Inflammatory macrophage (primary cell): ENCODE results near the gene LINGO3.
A peak's percentile ranks its signal among the peaks of the same experiment; 100 is the strongest.

ENCODE experiments used
- DNase-seq, 2 donors: peaks; one replicate each; pipeline ENCODE4 v3.0.0-alpha.2; 2020 to 2022

The LINGO3 gene

DNA sequence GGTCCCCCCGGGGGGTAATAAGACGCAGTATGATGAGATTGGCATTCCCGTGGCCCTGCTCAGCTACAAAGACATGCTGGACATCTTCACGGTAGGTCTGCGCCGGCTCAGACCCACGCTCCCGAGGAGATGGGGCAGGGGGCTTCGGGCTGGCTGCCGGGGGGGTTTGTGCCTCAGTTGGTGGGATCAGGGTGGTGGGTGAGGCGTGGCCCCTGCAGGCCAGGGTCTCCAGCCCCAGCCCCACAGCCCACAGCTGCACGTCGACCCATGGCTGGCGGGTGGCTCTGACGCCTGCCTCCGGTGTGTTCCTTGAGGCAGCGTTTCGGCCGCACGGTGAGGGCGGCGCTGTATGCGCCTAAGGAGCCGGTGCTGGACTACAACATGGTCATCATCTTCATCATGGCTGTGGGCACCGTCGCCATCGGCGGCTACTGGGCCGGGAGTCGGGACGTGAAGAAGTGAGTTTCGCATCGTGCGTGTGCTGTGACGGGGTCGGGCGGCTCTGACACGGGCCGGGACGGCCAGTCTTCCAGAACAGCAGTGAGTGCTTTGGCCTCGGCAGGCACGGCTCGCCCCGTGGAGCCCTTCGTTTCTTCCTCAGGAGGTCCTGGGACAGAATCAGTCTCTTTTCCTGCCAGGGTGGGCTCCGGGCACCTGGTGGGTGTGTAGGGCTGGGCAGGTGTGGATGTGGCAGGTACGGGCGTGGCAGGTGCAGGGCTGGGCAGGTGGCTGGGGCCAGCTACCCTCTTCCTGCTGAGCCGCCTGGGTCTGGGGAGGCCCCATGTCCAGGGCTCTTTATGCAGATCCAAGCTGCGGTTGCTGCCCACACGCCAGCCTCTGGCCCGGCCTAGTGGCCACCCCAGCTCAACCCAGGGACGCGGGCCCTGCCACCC, 31.0 kb upstream of the LINGO3 start:
- no peak for DNase-seq

- DNase-seq = no peak
These were observed 30.2 kb upstream of the LINGO3 start for GRCh38 chr19:2338055-2338615.

- DNase-seq = no peak
These were observed 29.4 kb upstream of the LINGO3 start for GRCh38 chr19:2337329-2337707.

DNA sequence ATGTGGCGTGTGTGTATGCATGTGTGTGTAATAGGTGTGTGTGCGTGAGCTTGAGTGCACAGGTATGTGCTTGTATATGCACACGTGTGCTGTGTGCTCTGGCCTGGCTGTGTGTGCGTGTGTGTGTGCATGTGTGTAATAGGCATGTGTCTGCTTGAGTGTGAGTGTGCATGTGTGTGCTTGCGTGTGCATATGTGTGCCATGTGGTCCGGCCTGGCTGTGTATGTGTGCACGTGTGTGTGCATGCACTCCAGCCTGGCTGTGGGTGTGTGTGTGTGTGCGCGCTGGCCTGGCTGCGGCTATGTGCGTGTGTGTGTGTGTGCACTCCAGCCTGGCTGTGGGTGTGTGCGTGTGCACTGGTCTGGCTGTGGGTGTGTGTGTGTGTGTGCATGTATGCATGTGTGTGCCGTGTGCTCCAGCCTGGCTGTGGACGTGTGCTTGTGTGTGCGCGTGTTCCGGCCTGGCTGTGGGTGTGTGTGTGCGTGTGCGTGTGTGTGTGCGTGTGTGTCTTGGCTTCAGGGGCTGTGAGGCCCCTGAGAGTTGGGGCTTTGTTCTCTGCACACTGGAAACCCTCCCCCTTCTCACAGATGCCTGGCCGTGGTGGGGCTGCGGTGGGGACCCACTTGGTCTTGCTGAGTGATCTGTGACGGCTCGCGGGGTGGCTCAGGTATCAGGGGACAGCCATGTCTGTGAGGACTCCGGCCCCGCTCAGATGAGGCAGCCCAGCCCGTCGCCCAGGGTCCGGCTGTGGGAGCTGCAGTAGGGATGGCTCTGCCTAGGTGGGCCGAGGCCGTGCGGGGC, 28.8 kb upstream of the LINGO3 start:
- no peak for DNase-seq

GRCh38 chr19:2335848-2336247, 27.9 kb upstream of the LINGO3 start:
- no peak for DNase-seq

DNA sequence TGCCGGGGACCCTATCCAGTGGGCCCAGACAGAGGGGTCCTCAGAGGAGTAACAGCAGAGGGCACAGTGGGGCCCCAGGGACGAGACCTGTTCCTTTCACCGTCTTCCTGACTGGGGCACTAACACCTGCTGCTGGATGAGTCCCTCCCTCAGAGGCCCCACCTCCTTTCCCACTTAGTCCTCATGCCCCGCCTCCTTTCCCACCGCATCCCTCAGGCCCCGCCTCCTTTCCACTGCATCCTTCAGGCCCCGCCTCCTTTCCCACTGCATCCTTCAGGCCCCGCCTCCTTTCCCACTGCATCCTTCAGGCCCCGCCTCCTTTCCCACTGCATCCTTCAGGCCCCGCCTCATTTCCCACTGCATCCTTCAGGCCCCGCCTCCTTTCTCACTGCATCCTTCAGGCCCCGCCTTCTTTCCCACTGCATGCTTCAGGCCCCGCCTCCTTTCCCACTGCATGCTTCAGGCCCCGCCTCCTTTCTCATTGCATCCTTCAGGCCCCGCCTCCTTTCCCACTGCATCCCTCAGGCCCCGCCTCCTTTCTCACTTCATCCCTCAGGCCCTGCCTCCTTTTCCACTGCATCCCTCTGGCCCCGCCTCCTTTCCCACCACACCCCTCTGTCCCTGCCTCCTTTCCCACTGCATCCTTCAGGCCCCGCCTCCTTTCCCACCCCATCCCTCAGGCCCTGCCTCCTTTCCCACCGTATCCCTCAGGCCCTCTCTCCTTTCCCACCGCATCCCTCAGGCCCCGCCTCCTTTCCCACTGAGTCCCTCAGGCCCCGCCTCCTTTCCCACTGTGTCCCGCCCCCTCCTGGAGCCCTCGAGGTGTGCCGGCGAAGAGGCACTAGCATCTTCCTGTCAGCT, 27.3 kb upstream of the LINGO3 start:
- DNase-seq = no peak

- DNase-seq = no peak
These were observed 26.5 kb upstream of the LINGO3 start for GRCh38 chr19:2334426-2334825.

- DNase-seq = peak; percentile 43 to 72
These were observed 25.9 kb upstream of the LINGO3 start for GRCh38 chr19:2333807-2334211.

DNA sequence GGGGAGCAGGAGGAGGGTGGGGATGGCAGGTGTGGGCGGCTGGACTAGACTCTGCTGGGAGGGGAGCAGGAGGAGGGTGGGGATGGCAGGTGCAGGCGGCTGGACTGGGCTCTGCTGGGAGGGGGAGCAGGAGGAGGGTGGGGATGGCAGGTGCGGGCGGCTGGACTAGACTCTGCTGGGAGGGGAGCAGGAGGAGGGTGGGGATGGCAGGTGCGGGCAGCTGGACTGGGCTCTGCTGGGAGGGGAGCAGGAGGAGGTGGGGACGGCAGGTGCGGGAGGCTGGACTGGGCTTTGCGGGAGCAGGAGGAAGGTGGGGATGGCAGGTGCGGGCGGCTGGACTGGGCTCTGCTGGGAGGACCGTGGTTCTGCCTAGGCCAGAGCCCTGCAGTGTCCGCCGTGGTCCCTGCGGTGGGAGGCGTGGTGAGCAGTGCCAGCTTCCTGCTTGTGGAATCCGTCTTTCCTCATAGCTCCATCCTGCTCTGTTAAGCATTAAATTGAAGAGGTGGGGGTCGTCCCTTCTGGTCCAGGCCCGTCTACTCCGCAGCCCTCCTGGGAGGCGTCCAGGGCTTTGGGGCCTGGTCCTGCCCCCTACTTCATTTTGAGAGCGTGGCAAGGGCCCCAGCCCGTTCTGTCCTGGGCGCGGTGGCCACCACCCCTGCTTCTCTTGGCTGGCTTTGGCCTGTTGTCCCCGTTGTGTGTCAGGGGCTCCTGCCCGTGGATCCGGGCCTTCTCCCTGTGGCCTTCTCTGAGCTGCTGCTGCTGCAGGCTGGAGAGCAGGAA, 25.3 kb upstream of the LINGO3 start:
- DNase-seq = peak in 1 of 2 donors; percentile 34

GRCh38 chr19:2332341-2333026, 24.5 kb upstream of the LINGO3 start:
- DNase-seq = no peak

DNA sequence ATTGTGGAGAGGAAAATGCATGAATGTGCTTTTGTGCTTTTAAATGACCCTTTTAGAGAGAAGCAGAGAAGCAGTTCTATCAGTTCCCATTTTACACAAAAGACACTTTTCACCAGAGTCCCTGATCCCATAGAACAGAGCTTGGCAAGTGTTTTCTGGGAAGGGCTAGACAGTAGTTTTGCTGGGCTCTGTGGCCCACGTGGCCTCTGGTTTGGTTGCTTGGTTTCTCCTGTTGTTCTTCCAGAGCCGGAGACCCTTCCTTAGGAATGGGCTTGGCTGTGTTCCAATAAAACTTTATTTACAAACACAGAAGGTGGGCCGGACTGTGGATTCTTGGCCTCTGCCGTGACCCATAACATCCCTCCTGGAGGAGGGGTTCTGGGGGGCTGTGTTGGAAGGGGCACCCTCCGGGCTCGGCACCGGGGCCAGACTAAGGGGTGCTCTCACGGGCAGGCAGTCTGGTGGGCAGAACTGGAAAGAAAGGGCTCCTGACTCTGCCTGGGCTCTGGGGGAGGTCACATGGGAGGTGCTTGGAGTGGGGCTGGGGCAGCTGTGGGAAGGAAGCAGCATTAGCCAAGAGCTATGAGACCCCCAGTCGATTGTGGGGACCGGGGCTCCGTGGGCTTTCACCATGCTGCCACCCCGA, 23.8 kb upstream of the LINGO3 start:
- no peak for DNase-seq

DNA sequence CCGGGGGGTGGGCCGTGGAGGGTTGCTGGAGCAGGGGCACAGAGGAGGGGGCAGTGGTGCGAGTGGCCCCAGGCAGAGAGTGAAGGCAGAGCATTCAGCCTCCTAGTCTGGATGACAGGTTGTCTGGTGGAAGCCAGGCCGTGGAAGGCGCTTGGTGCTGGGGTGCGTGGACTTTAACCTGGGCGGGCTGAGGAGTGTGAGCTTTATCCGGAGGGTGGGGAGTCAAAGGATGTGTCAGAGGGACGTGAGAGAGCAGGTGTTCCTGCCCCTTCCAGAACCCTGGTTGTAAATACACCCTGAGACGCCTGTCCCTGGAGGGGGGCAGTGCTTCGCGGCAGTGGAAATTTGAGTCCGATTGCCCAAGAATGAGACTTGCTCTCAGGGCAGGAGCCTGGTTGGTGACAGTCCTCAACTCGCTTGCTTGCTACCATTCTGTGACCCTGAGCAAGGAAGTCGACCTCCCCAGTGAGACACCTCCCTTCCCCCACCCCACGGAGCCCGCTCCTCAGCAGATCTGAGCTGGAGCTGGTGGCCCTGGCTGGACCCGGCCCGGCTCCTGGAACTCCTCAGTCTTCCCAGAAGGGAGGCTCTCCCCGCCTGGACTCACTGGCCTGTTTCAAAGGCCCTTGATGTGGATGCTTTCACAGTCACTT, 22.8 kb upstream of the LINGO3 start:
- no peak for DNase-seq

GRCh38 chr19:2330255-2330631, 22.3 kb upstream of the LINGO3 start:
- no peak for DNase-seq

GRCh38 chr19:2329501-2329916, 21.6 kb upstream of the LINGO3 start:
- DNase-seq = no peak

- no peak for DNase-seq
These were observed 21.2 kb upstream of the LINGO3 start for GRCh38 chr19:2329149-2329478.

DNA sequence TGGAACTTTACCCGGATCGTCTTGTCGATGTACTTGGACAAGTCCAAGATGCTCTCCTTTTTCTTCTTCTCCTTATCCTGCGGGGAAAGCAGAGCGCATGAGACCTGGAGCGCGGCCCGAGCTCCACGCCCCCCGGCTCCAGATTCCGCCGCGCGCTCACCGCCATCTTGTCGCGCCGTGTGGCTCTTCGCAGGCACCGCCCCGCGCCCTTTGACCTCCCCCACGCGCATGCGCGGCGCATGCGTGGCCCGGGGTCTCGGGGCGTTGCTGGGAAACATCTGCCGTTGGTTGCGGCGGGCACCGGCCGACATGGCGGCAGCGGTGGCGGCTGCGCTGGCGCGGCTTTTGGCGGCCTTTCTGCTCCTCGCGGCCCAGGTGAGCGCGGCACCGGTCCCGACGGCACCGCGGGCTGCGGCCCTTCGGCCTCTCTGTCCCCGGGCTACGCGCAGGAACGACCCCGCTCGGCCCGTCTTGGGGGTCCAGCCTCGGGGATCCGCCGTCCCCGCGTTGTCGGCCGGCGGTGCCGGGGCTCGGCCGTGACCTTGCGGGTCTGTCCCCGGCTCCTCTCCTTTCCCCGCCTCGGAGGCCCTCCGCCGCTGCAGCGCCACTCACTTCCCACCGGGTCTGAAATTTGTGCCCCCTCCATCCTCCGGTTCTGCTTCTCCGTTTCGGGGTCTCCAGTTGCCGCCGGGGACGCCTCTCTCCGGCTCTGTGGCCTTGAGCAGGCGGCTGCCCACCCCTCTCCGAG, 20.6 kb upstream of the LINGO3 start, which contains the start of the genes LSM7 and SPPL2B:
LSM7 (minus strand) TSS at position 186 of the 748 bp plus-strand sequence; CDS start at position 166, 20 bp downstream.
SPPL2B (plus strand) TSS at position 284 of the 748 bp plus-strand sequence; CDS start at position 310, 26 bp downstream.
- DNase-seq = peak; percentile 94 to 95

- DNase-seq = peak; percentile 92 to 93
These were observed 19.9 kb upstream of the LINGO3 start for GRCh38 chr19:2327773-2328400.

DNA sequence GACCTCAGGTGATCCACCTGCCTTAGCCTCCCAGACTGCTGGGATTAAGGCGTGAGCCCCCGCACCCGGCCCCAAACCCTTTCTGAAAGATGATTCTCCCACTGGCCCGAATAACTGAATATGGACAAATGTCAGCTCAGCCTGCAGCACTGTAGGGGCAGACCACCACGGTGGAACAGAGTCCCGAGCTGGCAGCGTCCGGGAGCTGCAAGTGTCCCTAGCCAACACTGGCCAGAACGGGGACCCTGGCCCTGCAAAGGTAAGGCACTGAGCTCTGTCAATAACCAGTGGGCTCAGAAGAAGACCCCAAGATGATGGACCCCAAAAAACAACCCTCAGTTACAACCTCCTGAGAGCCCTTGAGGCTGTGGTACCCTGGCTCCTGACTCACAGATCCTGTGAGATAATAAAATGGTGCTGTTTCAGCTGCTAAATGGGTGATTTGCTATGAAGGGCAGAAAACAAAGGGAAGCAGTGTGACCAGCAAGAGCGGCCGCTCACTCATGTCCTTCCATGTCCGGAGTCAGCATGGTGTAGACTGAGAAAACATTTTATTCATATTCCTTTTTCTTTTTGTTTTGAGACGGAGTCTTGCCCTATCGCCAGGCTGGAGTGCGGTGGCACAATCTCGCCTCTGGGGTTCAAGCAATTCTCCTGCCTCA, 18.9 kb upstream of the LINGO3 start:
- DNase-seq = no peak
